Liver (tissue), 9 donors: Measurements from ENCODE around the gene GRPEL2. TPM values are rescaled to one million over a fixed set of nuclear protein-coding genes. Genes with fewer than 3 reads are reported as not detected.

Experiments used
- DNase-seq: peaks from one replicate; pipeline ENCODE4 v3.0.0-alpha.2; 2017; ENCODE audit warnings: low spot score
- H3K27ac ChIP-seq, 2 donors: one replicate each; pipeline ENCODE4 v1.7.0; 2013; ENCODE audit warnings: inconsistent platforms in 2 of 2, low read length in 2 of 2, control low read depth in 1 of 2, low read depth in 1 of 2, mild to moderate bottlenecking in 1 of 2
- H3K27me3 ChIP-seq, 4 donors: one replicate each; pipeline versions ENCODE4 v1.6.1 to v1.7.0; 2013; ENCODE audit warnings: low read length in 3 of 4, inconsistent platforms in 1 of 4, mild to moderate bottlenecking in 1 of 4, moderate library complexity in 1 of 4; ENCODE audit not compliant: control insufficient read depth in 4 of 4, insufficient read depth in 4 of 4
- H3K36me3 ChIP-seq, 4 donors: one replicate each; pipeline versions ENCODE4 v1.6.1 to v1.7.0; 2013; ENCODE audit warnings: low read length in 3 of 4, mild to moderate bottlenecking in 3 of 4, low read depth in 1 of 4, moderate library complexity in 1 of 4; ENCODE audit not compliant: control insufficient read depth in 4 of 4, insufficient read depth in 3 of 4
- H3K4me1 ChIP-seq, 4 donors: one replicate each; pipeline versions ENCODE4 v1.6.1 to v1.7.0; 2013; ENCODE audit warnings: low read length in 3 of 4, mild to moderate bottlenecking in 3 of 4, moderate library complexity in 1 of 4; ENCODE audit not compliant: control insufficient read depth in 4 of 4, insufficient read depth in 4 of 4
- H3K4me3 ChIP-seq, 3 donors: one replicate each; pipeline versions ENCODE4 v1.6.1 to v1.7.0; 2013; ENCODE audit warnings: low read length in 3 of 3, control low read depth in 1 of 3, low read depth in 1 of 3, mild to moderate bottlenecking in 1 of 3
- H3K9ac ChIP-seq, 2 donors: one replicate each; pipeline ENCODE4 v1.7.0; 2013; ENCODE audit warnings: low read length in 2 of 2, mild to moderate bottlenecking in 2 of 2, moderate library complexity in 2 of 2, control low read depth in 1 of 2, low read depth in 1 of 2
- H3K9me3 ChIP-seq, 4 donors: one replicate each; pipeline versions ENCODE4 v1.6.1 to v1.7.0; 2013; ENCODE audit warnings: low read length in 3 of 4; ENCODE audit not compliant: control insufficient read depth in 4 of 4
- CTCF ChIP-seq: fragments of 150-350 bp; IDR thresholded peaks from 2 replicates; pipeline ENCODE4 v1.5.1; 2017; ENCODE audit warnings: improper control_type of control experiment, low read depth, low read length; ENCODE audit not compliant: missing input control
- HNF4A ChIP-seq, 2 donors: conservative IDR thresholded peaks; 2 replicates each; pipeline ENCODE4 v1.6.1; 2016; ENCODE audit warnings: antibody characterized with exemption in 2 of 2, mild to moderate bottlenecking in 2 of 2
- HNF4G ChIP-seq: IDR thresholded peaks from 2 replicates; pipeline ENCODE4 v1.6.1; 2016; ENCODE audit warnings: antibody characterized with exemption
- JUND ChIP-seq, 2 donors: IDR thresholded peaks; 2 replicates each; pipeline ENCODE4 v1.6.1; 2016; ENCODE audit warnings: antibody characterized with exemption in 2 of 2
- RAD21 ChIP-seq, 2 donors: IDR thresholded peaks; 2 replicates each; pipeline ENCODE4 v1.6.1; 2016; ENCODE audit warnings: antibody characterized with exemption in 2 of 2, mild to moderate bottlenecking in 2 of 2
- REST ChIP-seq: IDR thresholded peaks from 2 replicates; pipeline ENCODE4 v1.6.1; 2016; ENCODE audit warnings: antibody characterized with exemption, mild to moderate bottlenecking
- RXRA ChIP-seq, 2 donors: IDR thresholded peaks; 2 replicates each; pipeline ENCODE4 v1.6.1; 2017 to 2018; ENCODE audit warnings: antibody characterized with exemption in 2 of 2, mild to moderate bottlenecking in 1 of 2
- TAF1 ChIP-seq: conservative IDR thresholded peaks from 2 replicates; pipeline ENCODE4 v1.6.1; 2016; ENCODE audit warnings: antibody characterized with exemption, mild to moderate bottlenecking
- YY1 ChIP-seq: IDR thresholded peaks from 2 replicates; pipeline ENCODE4 v1.6.1; 2016; ENCODE audit warnings: antibody characterized with exemption, mild to moderate bottlenecking
- ZBTB33 ChIP-seq: IDR thresholded peaks from 2 replicates; pipeline ENCODE4 v1.6.1; 2016; ENCODE audit warnings: antibody characterized with exemption
- WGBS: extraction: QIAGEN DNeasy Blood & Tissue Kit; methylation state at CpG from one replicate; pipeline ENCODE4 v1.1.7; 2013; 5-methylcytosine and 5-hydroxymethylcytosine counted together
- polyA plus RNA-seq, 2 donors: library from polyadenylated mRNA; stranded (reverse) in 1 of 2; unstranded in 1 of 2; fragments of 200-250 nt in 1 of 2; fragments of >200 nt in 1 of 2; fragmentation: Nextera tagmentation in 1 of 2; extraction: Ambion mirVana in 1 of 2; gene quantifications; one replicate each; pipeline versions ENCODE4 v1.2.1 to v1.2.3, GENCODE V29; 2013 to 2015
- total RNA-seq, 2 donors: library from RNA; depleted of rRNA; stranded (reverse); fragments of >200 nt; gene quantifications; one replicate each; pipeline ENCODE4 v1.2.3, GENCODE V29; 2014
- TF ChIP-seq, protein P1 (sequence below): IDR thresholded peaks from 2 replicates; pipeline ENCODE4 v1.6.1; 2016; ENCODE audit warnings: antibody characterized with exemption
- donor health status: healthy.
- donor health status: healthy.
- donor health status: healthy.
- donor health status: healthy.
- donor health status: healthy.

Gene GRPEL2
- total and polyA plus RNA-seq, 4 donors, result 2.5 to 9.5 (median 4.8) TPM

- WGBS, result 79% methylated on average over 14 of the region's 14 CpGs
Measured at GRCh38 chr5:149317281-149318048, 27.8 kb upstream of the GRPEL2 start.

GRCh38 chr5:149319174-149319573 is 26.1 kb upstream of the GRPEL2 start:
- WGBS, result 95% methylated on average over 3 of the region's 3 CpGs
- TF ChIP-seq CTCF (no peak), ZBTB33 (no peak), JUND (IDR thresholded peaks at IDR 0.05) (no peak), HNF4A (conservative IDR thresholded peaks at IDR 0.05) (no peak), YY1 (no peak), TAF1 (no peak), RXRA (IDR thresholded peaks at IDR 0.05) (no peak), HNF4G (no peak)
- TF ChIP-seq, protein P1, sequence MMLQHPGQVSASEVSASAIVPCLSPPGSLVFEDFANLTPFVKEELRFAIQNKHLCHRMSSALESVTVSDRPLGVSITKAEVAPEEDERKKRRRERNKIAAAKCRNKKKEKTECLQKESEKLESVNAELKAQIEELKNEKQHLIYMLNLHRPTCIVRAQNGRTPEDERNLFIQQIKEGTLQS, result no peak

More at GRCh38 chr5:149317281-149318048, 27.8 kb upstream of the GRPEL2 start:
- Histone ChIP-seq H3K27ac (no peak overlapping the region), H3K9me3 (no peaks in the 10 kb centered on the region), H3K9ac (no peak overlapping the region), H3K27me3 (no peaks in the 10 kb centered on the region), H3K4me3 (no peak overlapping the region), H3K4me1 (peaks cover 0 to 10% (median 3%) of the 10 kb centered on the region in 4 donors), H3K36me3 (no peaks in the 10 kb centered on the region)
- TF ChIP-seq HNF4G (no peak), CTCF (peak; percentile 84), RAD21 (IDR thresholded peaks at IDR 0.05) (peak; percentile 87 to 89), HNF4A (conservative IDR thresholded peaks at IDR 0.05) (no peak), RXRA (IDR thresholded peaks at IDR 0.05) (no peak), REST (no peak)
- TF ChIP-seq, protein P1, result no peak
- DNase-seq, result no peak

More at GRCh38 chr5:149319174-149319573, 26.1 kb upstream of the GRPEL2 start:
- no peak overlapping the region for H3K4me3 ChIP-seq
- H3K9me3 ChIP-seq, result no peaks in the 10 kb centered on the region
- H3K9ac ChIP-seq, result no peak overlapping the region
- H3K4me1 ChIP-seq, result peaks cover 0 to 10% (median 3%) of the 10 kb centered on the region in 4 donors
- H3K27ac ChIP-seq, result no peak overlapping the region
- no peak for DNase-seq
- H3K27me3 ChIP-seq, result no peaks in the 10 kb centered on the region
- no peaks in the 10 kb centered on the region for H3K36me3 ChIP-seq
